Duodenal mucosa (tissue), 2 donors: Measurements from ENCODE around the gene PNPO.
"Not testable (repeated sequence)": the region's sequence is repeated elsewhere in the genome, so short reads cannot be mapped to it uniquely, and the experiment has no call there.

Experiments
- H3K27ac ChIP-seq: one replicate; pipeline ENCODE4 v1.7.0; 2013; ENCODE audit warnings: low read depth, low read length
- H3K27me3 ChIP-seq, 2 donors: one replicate each; pipeline ENCODE4 v1.7.0; 2013; ENCODE audit warnings: low read length in 2 of 2, control low read depth in 1 of 2; ENCODE audit not compliant: insufficient read depth in 2 of 2, control insufficient read depth in 1 of 2
- H3K36me3 ChIP-seq, 2 donors: one replicate each; pipeline ENCODE4 v1.7.0; 2013; ENCODE audit warnings: low read length in 2 of 2, control low read depth in 1 of 2; ENCODE audit not compliant: insufficient read depth in 2 of 2, control insufficient read depth in 1 of 2
- H3K4me1 ChIP-seq, 2 donors: one replicate each; pipeline ENCODE4 v1.7.0; 2013; ENCODE audit warnings: low read length in 2 of 2, control low read depth in 1 of 2; ENCODE audit not compliant: insufficient read depth in 2 of 2, control insufficient read depth in 1 of 2
- H3K4me3 ChIP-seq, 2 donors: one replicate each; pipeline ENCODE4 v1.7.0; 2013; ENCODE audit warnings: low read length in 2 of 2, low read depth in 1 of 2
- H3K9ac ChIP-seq, 2 donors: one replicate each; pipeline ENCODE4 v1.7.0; 2013; ENCODE audit warnings: low read length in 2 of 2, low read depth in 1 of 2
- H3K9me3 ChIP-seq, 2 donors: one replicate each; pipeline ENCODE4 v1.7.0; 2013; ENCODE audit warnings: low read length in 2 of 2, control low read depth in 1 of 2; ENCODE audit not compliant: control insufficient read depth in 1 of 2

PNPO gene

GRCh38 chr17:47935468-47935867, 5.9 kb upstream of the PNPO start:
- H3K4me1 ChIP-seq, H3K36me3 ChIP-seq, H3K27ac ChIP-seq, H3K4me3 ChIP-seq, H3K9ac ChIP-seq, H3K9me3 ChIP-seq, H3K27me3 ChIP-seq: not testable (repeated sequence)

- H3K27ac ChIP-seq = no peak overlapping the region
- H3K9ac ChIP-seq = no peak overlapping the region
- H3K9me3 ChIP-seq = no peaks in the 10 kb centered on the region
- H3K4me1 ChIP-seq = peaks cover 2 to 3% of the 10 kb centered on the region in 2 donors
- H3K4me3 ChIP-seq = no peak overlapping the region
- H3K36me3 ChIP-seq = peaks cover 0 to 3% of the 10 kb centered on the region in 2 donors
- no peaks in the 10 kb centered on the region for H3K27me3 ChIP-seq
Observed at GRCh38 chr17:47935961-47936360, 5.4 kb upstream of the PNPO start.

DNA sequence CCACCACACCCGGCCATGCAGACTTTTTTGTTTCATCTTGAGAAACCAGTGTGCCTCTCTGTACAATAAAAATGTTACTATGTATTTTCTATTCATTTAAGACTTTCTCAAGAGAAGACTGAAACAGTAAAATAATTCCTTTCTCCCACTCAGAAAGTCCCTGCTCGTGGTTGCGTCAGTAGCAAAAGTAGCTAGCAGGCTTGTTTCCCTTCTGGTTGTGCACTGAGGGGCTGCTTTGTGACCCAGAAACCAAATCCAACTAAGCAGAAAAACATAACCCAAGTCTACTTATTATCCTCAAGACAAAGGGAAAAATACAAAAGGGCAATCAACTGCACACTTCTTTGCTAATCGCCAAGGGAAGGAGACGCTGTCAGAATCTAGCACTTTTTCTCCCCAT, 3.4 kb upstream of the PNPO start:
- H3K36me3 ChIP-seq = peaks cover 0 to 2% of the 10 kb centered on the region in 2 donors
- H3K9ac ChIP-seq = no peak overlapping the region
- no peak overlapping the region for H3K4me3 ChIP-seq
- H3K27me3 ChIP-seq = no peaks in the 10 kb centered on the region
- no peaks in the 10 kb centered on the region for H3K9me3 ChIP-seq
- no peak overlapping the region for H3K27ac ChIP-seq
- H3K4me1 ChIP-seq = peaks cover 7 to 15% of the 10 kb centered on the region in 2 donors

- H3K4me3 ChIP-seq = peak overlapping the region; percentile 78 to 94
- H3K4me1 ChIP-seq = peaks cover 33 to 34% of the 10 kb centered on the region in 2 donors
- H3K27ac ChIP-seq = peak overlapping the region; percentile 65
- H3K36me3 ChIP-seq = peaks cover 6 to 34% of the 10 kb centered on the region in 2 donors
- no peaks in the 10 kb centered on the region for H3K9me3 ChIP-seq
- H3K27me3 ChIP-seq = no peaks in the 10 kb centered on the region
- H3K9ac ChIP-seq = peak overlapping the region; percentile 78 to 92
Observed at GRCh38 chr17:47942096-47942510, 732 bp downstream of the PNPO start.

- Histone ChIP-seq H3K9ac (peak overlapping the region; percentile 78 to 92), H3K27ac (no peak overlapping the region), H3K9me3 (no peaks in the 10 kb centered on the region), H3K4me1 (peaks cover 33 to 34% of the 10 kb centered on the region in 2 donors), H3K27me3 (no peaks in the 10 kb centered on the region), H3K4me3 (peak overlapping the region; percentile 78 to 94), H3K36me3 (peaks cover 6 to 34% of the 10 kb centered on the region in 2 donors)
Observed at GRCh38 chr17:47942568-47942967, 1.2 kb downstream of the PNPO start.

DNA sequence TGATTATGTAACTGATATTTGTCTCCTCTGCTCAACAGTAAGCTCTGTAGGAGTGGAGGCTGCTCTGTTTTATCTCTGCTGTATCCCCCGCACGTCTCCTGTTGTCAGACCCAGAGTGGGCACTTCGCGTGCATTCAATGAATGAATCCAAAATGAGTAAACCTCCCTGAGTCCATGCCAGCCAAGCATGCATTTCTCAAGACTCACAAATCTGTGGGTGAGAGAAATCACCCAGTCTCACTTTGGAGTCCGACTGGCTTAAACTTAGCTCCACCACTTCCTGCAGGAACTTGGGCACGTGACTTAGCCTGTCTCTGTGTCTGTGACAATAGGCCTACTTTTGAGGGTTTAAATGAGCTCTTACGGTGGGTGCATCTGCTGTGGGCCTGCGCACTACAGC, 3.7 kb downstream of the PNPO start:
- no peak overlapping the region for H3K27ac ChIP-seq
- H3K36me3 ChIP-seq = peaks cover 16 to 48% of the 10 kb centered on the region in 2 donors
- H3K9me3 ChIP-seq = no peaks in the 10 kb centered on the region
- no peaks in the 10 kb centered on the region for H3K27me3 ChIP-seq
- H3K9ac ChIP-seq = peak overlapping the region in 1 of 2 donors; percentile 12
- peaks cover 52 to 54% of the 10 kb centered on the region in 2 donors for H3K4me1 ChIP-seq
- no peak overlapping the region for H3K4me3 ChIP-seq

DNA sequence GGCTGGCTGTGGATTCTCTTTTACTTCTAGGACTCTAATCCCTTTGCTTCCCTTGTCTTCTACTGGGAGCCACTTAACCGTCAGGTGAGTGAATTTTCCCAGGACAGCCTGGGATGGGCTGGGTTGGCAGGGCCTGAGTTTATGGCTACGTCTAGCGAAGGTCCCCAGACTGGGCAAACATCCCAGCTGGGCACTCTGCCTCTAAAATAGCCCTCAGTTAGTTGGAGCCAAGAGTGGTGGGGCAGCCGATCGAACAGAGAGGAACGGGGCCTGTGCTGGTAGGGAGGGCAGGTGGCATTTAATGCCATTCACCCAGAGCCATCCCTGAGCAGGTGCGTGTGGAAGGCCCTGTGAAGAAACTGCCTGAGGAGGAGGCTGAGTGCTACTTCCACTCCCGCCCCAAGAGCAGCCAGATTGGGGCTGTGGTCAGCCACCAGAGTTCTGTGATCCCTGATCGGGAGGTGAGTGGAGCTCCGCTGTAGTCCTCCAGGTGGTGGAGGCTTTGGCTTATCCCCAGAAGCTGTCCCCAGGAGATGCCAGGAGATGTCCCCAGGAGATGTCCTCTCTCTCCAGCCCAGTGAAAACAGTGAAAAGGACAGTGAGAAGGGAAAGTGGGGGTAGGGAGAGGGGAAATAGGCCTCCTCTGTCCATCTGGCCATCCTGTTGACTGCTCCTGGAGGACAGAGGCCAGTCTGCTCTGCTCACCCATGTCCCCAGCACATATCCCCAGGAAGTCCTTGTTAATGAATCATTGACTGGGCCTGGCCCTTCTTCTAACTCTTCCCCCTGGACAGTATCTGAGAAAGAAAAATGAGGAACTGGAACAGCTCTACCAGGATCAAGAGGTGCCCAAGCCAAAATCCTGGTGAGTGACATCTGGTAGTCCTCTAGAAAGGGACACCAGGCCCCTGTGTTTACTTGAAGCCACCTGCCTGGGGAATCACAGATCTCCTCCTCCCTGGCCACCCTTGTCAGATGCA, 4.4 kb downstream of the PNPO start:
- Histone ChIP-seq H3K27me3 (no peaks in the 10 kb centered on the region), H3K27ac (peak overlapping the region; percentile 3), H3K9ac (peak overlapping the region; percentile 12 to 34), H3K9me3 (no peaks in the 10 kb centered on the region), H3K4me1 (peaks cover 56 to 59% of the 10 kb centered on the region in 2 donors), H3K4me3 (no peak overlapping the region), H3K36me3 (peaks cover 16 to 53% of the 10 kb centered on the region in 2 donors)

DNA sequence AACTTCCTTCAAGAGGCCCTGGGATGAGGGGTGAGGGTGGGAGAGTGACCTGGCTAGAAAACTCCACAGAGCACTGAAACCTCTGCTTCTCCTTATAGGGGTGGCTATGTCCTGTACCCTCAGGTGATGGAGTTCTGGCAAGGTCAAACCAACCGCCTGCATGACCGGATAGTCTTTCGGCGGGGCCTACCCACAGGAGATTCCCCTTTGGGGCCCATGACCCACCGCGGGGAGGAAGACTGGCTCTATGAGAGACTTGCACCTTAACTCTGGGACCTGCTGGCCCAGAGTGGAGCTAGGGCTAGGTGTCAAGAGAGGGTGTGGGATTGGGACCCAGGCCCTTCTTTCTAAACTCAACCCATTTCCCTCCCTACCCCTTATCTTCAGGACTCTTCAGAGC, 5.1 kb downstream of the PNPO start:
- Histone ChIP-seq H3K27ac (peak overlapping the region; percentile 3), H3K9ac (peak overlapping the region in 1 of 2 donors; percentile 22)

GRCh38 chr17:47946929-47947397, 5.6 kb downstream of the PNPO start:
- Histone ChIP-seq H3K4me1 (peaks cover 58 to 63% of the 10 kb centered on the region in 2 donors), H3K27me3 (no peaks in the 10 kb centered on the region), H3K4me3 (no peak overlapping the region), H3K9ac (peak overlapping the region in 1 of 2 donors; percentile 22), H3K27ac (peak overlapping the region; percentile 3), H3K9me3 (no peaks in the 10 kb centered on the region), H3K36me3 (peaks cover 23 to 53% of the 10 kb centered on the region in 2 donors)

More for the DNA sequence above, 5.1 kb downstream of the PNPO start:
- no peaks in the 10 kb centered on the region for H3K9me3 ChIP-seq
- H3K4me3 ChIP-seq = no peak overlapping the region
- no peaks in the 10 kb centered on the region for H3K27me3 ChIP-seq
- peaks cover 19 to 53% of the 10 kb centered on the region in 2 donors for H3K36me3 ChIP-seq
- H3K4me1 ChIP-seq = peaks cover 58% of the 10 kb centered on the region in 2 donors

- Histone ChIP-seq H3K4me3 (no peak overlapping the region), H3K36me3 (peaks cover 30 to 59% of the 10 kb centered on the region in 2 donors), H3K4me1 (peaks cover 53 to 64% of the 10 kb centered on the region in 2 donors), H3K9ac (peak overlapping the region; percentile 21 to 33), H3K9me3 (no peaks in the 10 kb centered on the region), H3K27me3 (no peaks in the 10 kb centered on the region), H3K27ac (peak overlapping the region; percentile 47)
Observed at GRCh38 chr17:47948706-47949196, 7.4 kb downstream of the PNPO start.
